ENCODE results near the gene MED14.

The MED14 gene

DNA sequence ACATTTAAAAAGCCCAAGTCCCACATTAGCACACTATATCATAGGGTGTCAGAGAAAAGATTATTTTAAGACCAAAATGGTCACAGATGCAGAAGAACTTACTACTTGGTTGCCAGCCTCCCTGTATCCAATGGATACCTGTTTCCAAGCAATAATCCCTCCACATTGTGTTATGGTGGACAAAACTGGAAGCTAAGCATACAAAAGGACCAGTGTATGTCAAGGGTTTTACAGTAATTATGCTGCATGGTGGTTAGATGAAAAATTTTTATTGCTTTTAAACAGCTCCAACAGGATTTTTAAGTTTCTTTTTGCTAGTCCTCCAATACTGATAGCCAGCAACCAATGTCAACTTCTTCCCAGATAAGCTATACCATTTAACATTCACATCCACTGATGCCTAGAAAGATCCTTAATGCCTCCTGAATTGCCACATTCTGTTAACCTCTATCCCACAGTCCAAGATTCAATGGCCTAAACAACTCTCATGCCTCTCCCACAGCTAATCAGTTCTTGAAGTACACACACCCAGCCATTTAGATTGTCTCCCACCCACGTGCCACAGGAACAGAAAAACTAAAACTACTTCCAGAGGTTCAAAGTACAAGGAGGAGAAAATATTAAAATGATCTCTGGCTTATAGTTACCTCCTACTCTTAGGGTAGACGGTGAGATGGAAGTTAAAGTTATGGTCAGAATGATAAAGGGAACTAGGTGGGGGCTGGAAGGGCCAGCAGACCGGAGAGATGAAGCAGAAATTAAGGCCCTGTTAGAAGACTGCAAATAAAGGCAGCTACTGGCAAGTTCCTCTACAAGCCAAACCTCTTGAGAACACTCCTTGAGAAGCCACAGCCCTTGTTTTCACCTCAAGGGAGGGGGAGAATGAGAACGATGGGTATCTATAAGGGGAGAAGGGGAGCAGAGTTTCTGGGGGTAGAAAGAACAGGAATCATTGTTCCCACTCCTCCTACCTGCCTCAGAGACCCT lies 5.5 kb downstream of the MED14 start:
- DNase-seq (ENCODE audit: low read depth in 2 of 2) = no peak

DNA sequence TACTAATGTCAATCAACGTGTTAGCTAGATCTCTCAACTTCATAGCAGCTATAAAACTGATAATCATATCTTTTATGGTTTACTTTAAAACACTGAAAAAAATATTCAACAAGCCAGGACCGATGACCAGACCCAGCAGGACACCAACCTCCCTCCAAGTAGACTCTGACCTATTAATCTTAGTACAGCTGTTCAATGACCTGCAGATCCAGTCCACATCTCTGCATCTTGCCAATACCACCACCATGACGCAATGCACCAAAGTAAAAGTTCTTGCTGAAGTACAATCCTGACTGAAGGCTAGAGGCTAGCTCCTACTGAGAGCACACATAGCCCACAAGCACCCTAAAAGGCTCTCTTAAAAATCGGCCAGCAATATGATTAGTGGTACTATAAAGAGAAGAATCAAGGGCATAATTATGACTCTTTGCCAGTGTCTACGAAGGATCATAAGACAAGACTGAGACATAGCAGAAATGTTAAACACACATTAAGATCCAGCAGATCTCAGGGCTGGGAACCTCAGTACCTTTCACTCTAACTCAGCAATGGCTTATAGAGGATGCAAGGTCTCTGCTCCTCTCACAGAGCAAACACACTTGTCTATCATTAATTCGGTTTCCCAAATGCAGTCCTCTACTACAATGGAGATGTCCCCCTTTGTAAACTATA lies 7.6 kb downstream of the MED14 start:
- no peak for DNase-seq (ENCODE audit: low read depth in 2 of 2)

DNA sequence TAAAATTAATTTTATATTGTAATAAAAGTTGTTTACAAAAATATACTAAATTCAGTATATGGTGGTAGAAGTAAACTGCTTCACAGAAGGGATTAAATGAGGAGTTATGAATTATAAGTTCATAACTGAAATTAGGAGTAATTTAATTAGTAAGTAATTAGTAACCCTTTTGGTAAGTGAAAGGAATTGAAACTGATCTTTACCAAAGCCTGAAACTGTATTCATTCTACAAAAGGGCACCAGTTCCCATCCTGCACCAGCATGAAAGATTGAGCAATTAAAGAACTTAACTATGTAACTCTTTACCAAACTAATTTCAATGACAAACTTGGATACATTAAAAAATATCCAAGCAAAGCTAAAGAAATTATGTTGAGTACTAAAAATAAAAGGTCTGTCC lies 8.2 kb downstream of the MED14 start:
- DNase-seq (ENCODE audit: low read depth in 2 of 2) = no peak

DNA sequence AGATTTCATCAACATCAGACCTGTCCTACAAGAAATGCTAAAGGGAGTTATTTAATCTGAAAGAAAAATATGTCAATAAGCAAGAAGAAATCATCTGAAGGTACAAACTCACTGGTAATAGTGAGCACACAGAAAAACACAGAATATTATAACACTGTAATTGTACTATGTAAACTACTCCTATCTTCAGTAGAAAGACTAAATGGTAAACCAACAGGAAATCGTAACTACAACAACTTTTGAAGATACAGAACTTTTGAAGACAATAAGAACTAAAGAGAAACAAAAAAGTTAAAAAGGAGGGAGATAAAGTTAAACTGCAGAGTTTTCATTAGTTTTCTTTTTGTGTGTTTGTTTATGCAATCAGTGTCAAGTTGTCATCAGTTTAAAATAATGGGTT lies 12.4 kb downstream of the MED14 start:
- DNase-seq (ENCODE audit: low read depth in 2 of 2) = no peak

DNA sequence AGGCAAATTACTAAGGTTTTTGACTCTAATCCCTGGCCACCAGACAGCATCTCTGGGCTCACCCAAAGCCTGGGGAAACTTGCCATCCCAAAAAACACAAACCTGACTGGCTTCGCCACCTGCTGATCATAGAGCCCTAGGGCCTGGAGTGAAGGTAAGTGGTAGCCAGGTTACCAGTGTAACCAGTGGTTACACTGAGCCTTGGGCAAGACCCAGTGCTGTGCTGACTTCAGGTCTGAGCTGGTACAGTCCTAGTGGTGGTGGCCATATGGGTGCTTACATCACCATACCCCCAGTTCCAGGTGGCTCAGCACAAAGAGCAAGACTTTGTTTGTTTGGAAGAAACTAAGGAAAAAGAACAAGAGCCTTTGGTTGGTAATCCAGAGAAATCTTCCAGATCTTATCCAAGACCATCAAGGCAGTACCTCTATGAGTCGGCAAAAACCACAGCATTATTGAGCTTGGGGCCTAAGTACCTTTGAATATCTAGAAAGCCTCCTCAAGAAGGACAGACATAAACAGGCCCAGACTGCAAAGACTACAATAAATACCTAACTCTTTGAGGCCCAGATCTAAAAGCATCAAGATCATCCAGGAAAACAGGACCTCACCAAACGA lies 13.7 kb downstream of the MED14 start:
- DNase-seq (ENCODE audit: low read depth in 2 of 2) = no peak

DNA sequence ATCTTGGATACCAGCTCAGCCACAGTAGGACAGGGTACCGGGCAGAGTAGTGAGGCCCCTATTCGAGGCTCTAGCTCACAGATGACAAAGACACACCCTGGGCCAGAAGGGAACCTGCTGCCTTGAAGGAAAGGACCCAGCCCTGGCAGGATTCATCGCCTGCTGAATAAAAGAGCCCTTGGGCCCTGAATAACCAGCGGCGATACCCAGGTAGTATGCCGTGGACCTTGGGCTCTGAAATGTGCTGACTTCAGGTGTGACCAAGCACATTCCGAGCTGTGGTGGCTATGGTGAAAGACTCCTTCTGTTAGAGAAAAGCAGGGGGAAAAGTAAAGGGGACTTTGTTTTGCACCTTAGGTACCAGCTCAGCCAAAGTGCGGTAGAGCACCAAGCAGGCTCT lies 14.6 kb downstream of the MED14 start:
- DNase-seq (ENCODE audit: low read depth in 2 of 2) = no peak

DNA sequence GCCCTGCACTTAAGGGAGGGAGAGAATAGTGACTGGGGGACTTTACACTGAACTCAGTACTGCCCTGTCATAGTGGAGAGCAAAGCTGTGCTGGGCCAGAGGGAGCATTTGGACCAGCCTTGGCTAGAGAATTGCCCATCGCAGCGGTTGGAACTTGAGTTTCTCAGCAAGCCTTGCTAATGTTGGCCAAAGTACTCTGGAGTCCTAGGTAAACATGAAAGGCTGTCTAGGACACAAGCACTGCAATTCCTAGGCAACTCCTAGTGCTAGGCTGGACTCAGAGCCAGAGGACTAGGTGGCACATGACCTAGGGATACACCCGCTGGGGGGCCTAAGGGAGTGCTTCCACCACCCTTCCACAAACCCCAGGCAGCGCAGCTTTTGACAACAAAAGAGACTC lies 15.0 kb downstream of the MED14 start:
- no peak for DNase-seq (ENCODE audit: low read depth in 2 of 2)

DNA sequence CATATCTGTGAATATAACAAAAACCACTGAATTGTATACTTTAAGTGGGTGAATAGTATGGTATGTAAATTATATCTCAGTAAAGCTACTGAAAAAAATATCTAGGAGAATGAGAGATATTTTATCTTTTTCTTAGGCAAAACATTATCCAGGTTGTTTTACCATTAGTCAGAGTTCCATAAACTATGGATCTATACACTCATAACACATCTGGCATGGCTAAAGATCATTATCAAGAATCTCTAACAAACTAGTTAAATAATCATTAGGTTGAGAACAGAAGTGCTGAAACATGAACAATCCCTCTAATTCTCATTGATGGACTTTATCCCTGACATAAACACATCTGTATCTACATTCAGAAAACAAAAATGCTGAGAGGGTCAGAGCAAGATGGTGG lies 15.6 kb downstream of the MED14 start:
- DNase-seq (ENCODE audit: low read depth in 2 of 2) = no peak

DNA sequence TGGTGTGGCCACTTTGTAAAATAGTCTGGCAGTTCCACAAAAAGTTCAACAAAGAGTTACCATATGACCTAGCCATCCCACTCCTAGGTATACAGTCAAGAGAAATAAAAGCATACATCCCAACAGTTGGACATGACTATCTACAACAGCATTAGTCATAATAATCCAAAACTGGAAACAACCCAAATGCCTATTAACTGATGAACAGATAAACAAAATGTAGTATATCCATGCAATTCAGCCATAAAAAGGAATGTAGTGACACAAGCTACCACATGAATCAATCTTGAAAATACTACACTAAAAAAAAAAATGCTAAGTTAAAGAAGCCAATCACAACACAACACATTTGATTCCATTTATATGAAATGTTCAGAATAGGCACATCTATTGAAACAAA lies 16.1 kb downstream of the MED14 start:
- peak in 1 of 2 experiments; percentile 36 for DNase-seq (ENCODE audit: low read depth in 2 of 2)

DNA sequence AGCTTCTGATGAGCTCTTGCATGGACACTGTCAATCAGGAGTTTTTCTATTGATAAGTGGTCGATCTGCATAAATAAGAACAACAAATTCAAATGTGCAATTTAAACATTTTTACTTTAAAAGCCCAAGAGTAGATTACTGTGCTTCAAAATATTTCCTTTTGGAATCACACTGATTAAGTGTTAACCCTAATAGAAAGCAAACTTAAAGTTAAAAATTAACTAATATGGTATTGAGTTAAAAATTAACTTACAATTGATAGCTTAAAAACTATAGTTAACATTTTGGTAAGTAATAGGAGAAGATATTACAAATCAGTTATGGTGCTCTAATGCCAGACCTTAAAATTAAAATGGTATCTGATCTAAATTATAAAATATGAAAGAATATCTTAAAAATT lies 25.9 kb downstream of the MED14 start:
- DNase-seq (ENCODE audit: low read depth in 2 of 2) = no peak

DNA sequence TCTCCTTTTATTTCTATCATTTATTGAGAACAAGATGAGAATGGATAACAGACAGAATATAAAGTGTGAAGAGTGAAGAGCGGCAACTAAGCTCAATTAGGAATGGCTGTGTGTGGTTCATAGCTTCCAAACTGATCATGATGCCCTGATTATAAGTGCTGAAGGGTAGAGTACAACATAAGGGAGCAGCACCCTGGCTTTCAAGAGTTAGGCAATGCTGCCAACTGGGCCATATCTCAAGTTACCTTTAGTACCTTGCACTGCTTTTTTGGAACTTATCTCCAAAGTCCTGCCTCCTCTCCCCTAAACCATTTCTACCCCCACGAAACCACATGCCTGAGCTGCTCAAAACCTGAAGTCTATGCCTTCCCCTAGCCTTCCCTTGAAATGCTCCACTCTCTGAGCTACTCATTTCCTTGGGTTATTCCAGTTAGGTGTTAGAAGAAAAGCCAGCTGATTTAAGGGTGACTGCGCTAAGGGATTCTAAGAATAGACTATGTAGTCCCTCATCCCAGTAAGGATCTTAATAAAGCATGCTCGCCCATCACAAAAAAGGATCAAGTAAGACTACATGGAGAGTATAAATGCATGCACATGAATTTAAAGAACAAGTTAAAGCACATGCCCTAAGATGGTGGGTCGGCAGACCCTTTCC lies 29.6 kb downstream of the MED14 start:
- no peak for DNase-seq (ENCODE audit: low read depth in 2 of 2)

DNA sequence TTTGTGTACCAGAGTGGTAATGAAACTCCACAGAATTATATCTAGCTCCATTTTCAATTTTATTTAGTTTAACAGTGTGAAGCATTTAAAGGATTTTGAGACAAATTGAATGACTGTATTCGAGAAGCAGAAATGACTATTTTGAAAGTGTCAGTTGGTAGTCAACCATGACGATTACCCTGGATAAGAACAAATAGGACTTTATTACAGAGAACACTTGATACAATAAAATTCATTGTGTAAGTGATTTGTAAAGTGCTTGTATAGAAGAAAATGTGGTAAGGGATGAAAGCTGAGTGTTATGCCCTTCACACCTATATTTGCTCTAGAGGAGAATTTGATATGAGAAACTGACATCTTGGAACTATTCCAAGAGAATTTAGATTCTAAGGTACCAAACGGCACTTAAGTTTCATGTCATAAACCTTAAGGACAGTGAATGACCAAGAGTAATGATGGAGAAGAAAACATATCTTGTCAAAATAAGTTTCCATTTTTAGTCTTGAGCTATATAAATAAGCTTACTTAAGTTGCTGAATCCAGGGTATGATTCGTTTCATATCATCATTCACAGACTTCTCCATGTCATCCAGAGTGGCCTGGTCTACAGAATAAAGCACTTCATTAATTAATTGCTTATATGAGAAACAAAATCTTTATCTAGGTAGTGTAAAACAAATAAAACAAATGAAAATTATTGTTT lies 34.6 kb downstream of the MED14 start:
- DNase-seq (ENCODE audit: low read depth in 2 of 2) = no peak

DNA sequence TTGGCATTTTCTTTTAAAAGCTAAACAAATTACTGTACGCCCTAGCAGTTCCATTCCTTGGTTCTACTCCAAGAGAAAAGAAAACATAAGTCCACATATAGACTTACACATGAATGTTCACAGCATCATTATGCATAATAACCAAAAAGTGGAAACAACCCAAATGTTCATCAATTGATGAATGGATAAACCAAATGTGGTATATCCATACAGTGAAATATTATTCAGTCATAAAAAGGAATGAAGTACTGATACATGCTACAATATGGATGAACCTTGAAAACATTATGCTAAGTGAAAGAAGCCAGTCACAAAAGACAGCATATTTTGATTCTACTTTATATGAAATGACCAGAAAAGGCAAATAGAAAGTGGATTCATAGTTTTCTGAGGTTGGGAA lies 36.5 kb downstream of the MED14 start:
- no peak for DNase-seq (ENCODE audit: low read depth in 2 of 2)

DNA sequence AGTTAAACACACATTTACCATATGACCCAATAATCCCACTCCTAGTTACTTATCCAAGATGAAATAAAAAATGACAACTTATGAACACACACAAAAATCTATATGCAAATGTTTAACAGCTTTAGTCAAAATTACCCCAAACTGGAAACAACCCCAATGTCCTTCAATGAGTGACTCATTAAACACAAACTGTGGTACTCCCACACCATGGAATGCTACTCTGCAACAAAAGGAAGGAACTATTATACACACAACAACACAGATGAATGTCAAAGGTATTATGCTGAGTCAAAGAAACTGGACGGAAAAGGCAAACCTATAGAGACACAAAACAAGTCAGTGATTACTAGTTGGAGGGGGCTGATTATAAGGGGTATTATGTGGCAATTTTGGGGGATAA lies 40.5 kb downstream of the MED14 start:
- no peak for DNase-seq (ENCODE audit: low read depth in 2 of 2)

DNA sequence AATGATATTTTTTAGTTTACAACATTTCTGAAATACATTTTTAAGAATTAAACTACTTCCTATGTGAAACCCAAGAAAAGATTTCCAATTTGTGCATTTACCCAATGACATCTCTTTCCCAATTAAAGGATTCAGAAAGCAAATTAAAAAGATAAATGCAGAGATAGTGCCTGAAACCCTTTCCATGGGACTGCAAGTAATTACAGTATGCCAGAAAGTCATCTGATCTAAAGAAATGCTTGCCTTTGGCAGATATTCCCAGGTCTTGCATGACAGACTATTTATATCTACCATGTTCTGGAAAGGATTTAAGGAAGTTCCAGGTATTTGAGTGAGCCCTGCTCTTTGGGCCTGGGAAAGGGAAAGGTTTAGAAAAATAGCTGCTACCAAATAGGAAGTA lies 46.4 kb downstream of the MED14 start:
- no peak for DNase-seq (ENCODE audit: low read depth in 2 of 2)

DNA sequence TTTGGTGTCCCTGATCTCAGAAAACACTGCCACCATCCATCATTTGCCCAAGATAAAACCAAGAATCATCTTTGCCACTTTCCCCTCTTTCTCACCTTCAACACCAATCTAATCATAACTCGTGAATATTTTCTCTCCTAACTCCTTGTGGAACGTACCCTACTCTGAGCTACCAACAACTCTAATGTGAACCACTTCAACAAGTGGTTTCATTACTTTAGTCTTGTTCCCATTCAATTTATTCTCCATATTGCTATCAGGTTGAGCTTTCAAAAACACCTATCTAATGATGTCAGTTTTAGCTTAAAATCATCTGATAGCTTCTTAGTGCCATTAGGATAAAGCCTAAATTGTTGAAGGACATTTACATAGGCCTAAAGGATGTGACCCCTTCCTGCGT lies 48.2 kb downstream of the MED14 start:
- no peak for DNase-seq (ENCODE audit: low read depth in 2 of 2)

DNA sequence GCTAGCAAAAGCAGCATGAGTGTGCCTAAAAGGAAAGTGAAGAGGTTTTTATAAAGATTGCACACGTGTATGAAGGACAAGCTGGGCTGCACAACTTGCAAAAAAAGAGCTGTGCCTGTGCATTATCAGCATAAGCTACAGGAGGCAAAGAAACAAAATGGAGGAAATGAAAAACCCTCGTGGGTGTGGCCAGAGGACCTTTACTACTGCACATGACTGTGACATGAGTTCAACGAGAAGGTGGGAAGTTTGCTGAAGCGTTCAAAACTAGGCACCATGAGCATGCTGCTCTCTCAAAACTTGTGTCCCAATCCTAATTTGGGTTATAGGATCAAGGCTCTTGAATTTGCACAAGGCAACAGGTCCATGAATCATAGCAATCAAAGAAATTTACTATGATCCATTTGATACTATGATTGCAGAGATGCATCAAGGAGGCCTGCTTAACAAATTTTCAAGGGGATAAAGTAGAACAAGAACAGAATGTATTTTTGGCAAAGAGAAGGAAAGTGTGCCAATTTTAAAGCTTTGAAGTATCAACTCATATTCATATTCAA lies 49.9 kb downstream of the MED14 start:
- DNase-seq (ENCODE audit: low read depth in 2 of 2) = no peak

DNA sequence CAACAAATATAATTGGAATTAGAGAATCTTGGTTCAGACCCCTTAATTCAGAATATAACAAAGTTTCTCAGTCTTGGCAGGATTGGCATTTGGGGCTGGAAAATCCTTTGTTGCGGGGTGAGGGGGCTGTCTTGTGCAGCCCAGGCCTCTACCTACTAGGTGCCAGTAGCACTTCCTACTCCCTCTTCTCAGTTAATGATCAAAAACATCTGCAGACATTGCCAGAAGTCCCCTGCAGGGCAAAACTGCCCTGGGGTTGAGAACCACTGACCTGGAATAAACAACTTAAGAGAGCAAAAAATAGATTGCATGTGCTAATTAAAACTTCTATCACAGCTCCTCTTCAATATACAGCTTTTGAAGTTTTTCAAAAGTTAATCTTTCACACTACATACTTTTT lies 51.2 kb downstream of the MED14 start:
- no peak for DNase-seq (ENCODE audit: low read depth in 2 of 2)

DNA sequence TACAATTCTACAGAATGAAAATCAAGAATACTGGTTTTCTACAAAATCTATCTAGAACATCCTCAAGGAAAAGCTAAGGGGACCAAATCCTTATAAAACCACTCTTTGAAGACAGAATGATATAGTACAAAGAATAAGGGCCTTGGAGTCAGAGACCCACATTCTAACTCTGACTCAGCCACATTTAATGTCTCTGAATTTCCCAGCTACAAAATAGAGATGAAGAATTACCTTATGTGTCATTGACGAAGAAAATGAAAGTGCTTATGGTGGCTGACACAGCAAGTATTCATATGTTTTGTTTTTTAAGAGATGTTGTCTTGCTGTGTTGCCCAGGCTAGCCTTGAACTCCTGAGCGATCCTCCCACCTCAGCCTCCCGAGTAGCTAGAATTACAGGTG lies 52.1 kb downstream of the MED14 start:
- DNase-seq (ENCODE audit: low read depth in 2 of 2) = no peak

DNA sequence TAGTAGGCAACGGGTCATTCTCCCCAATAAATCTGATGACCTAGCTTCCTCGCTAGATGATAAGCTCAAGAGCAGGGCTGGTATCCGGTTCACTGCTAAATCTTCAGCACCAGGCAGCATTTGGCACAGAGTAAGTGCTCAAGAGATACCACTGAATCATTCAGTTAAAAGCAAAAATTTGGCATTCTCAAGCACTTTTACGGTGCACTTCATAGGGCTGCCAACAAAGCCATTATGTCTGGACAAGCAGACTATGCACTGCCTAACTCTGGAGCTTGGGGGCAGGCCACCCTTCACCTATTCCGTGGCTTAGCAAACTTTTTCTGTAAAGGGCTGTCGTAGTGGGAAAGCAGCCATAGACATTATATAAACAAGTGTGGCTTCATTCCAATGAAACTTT lies 64.2 kb downstream of the MED14 start:
- DNase-seq (ENCODE audit: low read depth in 2 of 2) = no peak

DNA sequence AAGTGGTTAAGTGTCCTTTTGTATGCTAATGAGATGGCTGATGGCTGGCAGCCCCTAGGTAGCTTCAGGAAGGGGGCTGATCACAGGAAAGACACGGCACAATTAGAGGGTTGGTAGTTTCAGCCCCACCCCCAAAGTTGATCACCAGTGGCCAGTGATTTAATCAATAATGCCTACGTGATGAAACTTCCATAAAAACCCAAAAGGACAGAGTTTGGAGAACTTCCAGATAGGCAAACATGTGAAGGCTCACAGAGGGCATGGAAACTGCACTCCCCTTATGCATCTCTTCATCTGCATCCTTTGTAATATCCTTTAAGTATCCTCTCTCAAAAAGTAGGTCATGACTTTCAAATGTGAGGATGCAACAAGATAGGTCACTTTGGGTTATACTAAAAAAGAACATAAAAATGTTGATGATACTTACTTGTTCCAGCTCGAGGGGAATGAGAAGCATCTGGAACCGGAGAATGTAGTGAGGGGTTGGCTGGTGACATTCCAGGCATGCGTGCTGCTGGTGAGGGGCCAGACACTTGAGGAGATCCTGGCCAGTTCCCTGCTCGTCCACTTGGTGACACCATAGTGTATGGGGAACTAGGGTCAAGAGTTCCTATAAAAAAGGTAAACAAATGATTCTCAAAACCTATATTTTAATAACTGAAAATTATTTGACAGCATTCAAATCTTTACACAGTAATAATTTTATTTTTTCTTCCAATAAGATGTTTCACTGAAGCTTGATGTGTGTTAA lies 71.3 kb downstream of the MED14 start:
- no peak for DNase-seq (ENCODE audit: low read depth in 2 of 2)
